Measurements from ENCODE around the gene CGNL1.

DNA sequence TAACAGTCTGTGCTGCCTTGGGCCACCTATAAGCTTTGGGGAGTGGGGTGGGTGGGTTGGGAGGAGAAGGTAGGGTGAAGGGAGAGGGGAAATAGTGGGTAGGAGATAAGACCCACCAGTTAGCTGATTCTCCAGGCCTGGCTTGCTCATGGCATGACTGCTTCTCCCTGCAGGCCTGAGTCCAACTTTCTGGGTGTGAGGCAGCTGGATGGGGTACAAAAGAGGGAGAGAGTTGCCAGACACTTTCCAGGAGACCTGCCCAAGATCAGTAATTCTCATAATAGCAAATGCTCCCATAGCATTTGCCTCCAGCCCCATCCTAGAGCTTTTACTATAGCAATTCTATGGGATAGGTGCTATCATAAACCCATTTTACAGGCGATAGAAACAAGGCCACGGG is 7.7 kb downstream of the CGNL1 start:
- TF ChIP-seq, protein P1, sequence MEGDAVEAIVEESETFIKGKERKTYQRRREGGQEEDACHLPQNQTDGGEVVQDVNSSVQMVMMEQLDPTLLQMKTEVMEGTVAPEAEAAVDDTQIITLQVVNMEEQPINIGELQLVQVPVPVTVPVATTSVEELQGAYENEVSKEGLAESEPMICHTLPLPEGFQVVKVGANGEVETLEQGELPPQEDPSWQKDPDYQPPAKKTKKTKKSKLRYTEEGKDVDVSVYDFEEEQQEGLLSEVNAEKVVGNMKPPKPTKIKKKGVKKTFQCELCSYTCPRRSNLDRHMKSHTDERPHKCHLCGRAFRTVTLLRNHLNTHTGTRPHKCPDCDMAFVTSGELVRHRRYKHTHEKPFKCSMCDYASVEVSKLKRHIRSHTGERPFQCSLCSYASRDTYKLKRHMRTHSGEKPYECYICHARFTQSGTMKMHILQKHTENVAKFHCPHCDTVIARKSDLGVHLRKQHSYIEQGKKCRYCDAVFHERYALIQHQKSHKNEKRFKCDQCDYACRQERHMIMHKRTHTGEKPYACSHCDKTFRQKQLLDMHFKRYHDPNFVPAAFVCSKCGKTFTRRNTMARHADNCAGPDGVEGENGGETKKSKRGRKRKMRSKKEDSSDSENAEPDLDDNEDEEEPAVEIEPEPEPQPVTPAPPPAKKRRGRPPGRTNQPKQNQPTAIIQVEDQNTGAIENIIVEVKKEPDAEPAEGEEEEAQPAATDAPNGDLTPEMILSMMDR (conservative IDR thresholded peaks at IDR 0.05): no peak
- no peak for TF ChIP-seq ZFX (IDR thresholded peaks at IDR 0.05)

All from C4-2B (cell line).